Activated CD4-positive, alpha-beta T cell treated with anti-CD3 and anti-CD28 coated beads, Interleukin-2, amount 10 ng/mL, durations not matched to agents 24 days and 14 days (primary cell): ENCODE measurements around the gene OVOL1. TPM values are rescaled to one million over a fixed set of nuclear protein-coding genes. Genes with fewer than 3 reads are reported as not detected.

Experiments
- DNase-seq: peaks from one replicate; pipeline ENCODE4 v3.0.0; 2022
- H3K27ac Mint-ChIP-seq: one replicate; pipeline ENCODE4 v1.8.0; 2022; ENCODE audit warnings: mild to moderate bottlenecking, mixed read lengths
- H3K27me3 Mint-ChIP-seq: one replicate; pipeline ENCODE4 v1.8.0; 2022; ENCODE audit warnings: mixed read lengths
- H3K36me3 Mint-ChIP-seq: one replicate; pipeline ENCODE4 v1.8.0; 2022; ENCODE audit warnings: low read depth, mild to moderate bottlenecking, mixed read lengths
- H3K4me1 Mint-ChIP-seq: one replicate; pipeline ENCODE4 v1.8.0; 2021; ENCODE audit warnings: mixed read lengths
- H3K4me3 Mint-ChIP-seq: one replicate; pipeline ENCODE4 v1.8.0; 2022; ENCODE audit warnings: mild to moderate bottlenecking, moderate library complexity, mixed read lengths
- H3K9me3 Mint-ChIP-seq: one replicate; pipeline ENCODE4 v1.8.0; 2021; ENCODE audit warnings: mixed read lengths
- intact Hi-C: fragments of 100-400 bp; cut with micrococcal nuclease; formaldehyde crosslinking; loops from one replicate; pipeline ENCODE4 v1.15.1; 2023
- total RNA-seq: library from RNA; stranded (reverse); gene quantifications from 2 replicates; pipeline ENCODE4 v1.2.3, GENCODE V29; 2022

Gene OVOL1
- total RNA-seq, 1 donor from 2014 or later: not detected

GRCh38 chr11:65803797-65804492, 17.1 kb downstream of the OVOL1 start:
- H3K9me3 Mint-ChIP-seq: no peaks in the 10 kb centered on the region
- intact Hi-C loops: loop anchor here (10.0 kb wide), 1 partner anchor 1061 kb away; no protein-coding TSS in a partner anchor
- H3K27me3 Mint-ChIP-seq: peaks cover 31% of the 10 kb centered on the region
- peaks cover under 1% of the 10 kb centered on the region for H3K4me1 Mint-ChIP-seq
- H3K4me3 Mint-ChIP-seq: no peak overlapping the region
- no peaks in the 10 kb centered on the region for H3K36me3 Mint-ChIP-seq
- H3K27ac Mint-ChIP-seq: no peak overlapping the region
- DNase-seq: no peak

GRCh38 chr11:65806979-65807378, 20.1 kb downstream of the OVOL1 start:
- Mint-ChIP-seq H3K36me3 (no peaks in the 10 kb centered on the region), H3K27ac (no peak overlapping the region), H3K9me3 (no peaks in the 10 kb centered on the region), H3K4me3 (no peak overlapping the region), H3K4me1 (peaks cover 3% of the 10 kb centered on the region), H3K27me3 (peaks cover 32% of the 10 kb centered on the region)
- DNase-seq: no peak
- intact Hi-C loops: loop anchor here (10.0 kb wide), 1 partner anchor 1058 kb away; no protein-coding TSS in a partner anchor

GRCh38 chr11:65808744-65809341, 22.0 kb downstream of the OVOL1 start:
- Mint-ChIP-seq H3K27ac (peak overlapping the region; percentile 6), H3K27me3 (peaks cover 23% of the 10 kb centered on the region), H3K36me3 (no peaks in the 10 kb centered on the region), H3K9me3 (no peaks in the 10 kb centered on the region), H3K4me3 (no peak overlapping the region), H3K4me1 (peaks cover 3% of the 10 kb centered on the region)
- intact Hi-C loops: loop anchor here (10.0 kb wide), 1 partner anchor 1056 kb away; no protein-coding TSS in a partner anchor
- DNase-seq: no peak

GRCh38 chr11:65809496-65809895, 22.6 kb downstream of the OVOL1 start:
- no peaks in the 10 kb centered on the region for H3K36me3 Mint-ChIP-seq

GRCh38 chr11:65810046-65810868, 23.4 kb downstream of the OVOL1 start:
- no peak overlapping the region for H3K27ac Mint-ChIP-seq
- H3K4me1 Mint-ChIP-seq: peaks cover 3% of the 10 kb centered on the region
- no peaks in the 10 kb centered on the region for H3K9me3 Mint-ChIP-seq
- intact Hi-C loops: no loop called here
- H3K36me3 Mint-ChIP-seq: no peaks in the 10 kb centered on the region
- no peak overlapping the region for H3K4me3 Mint-ChIP-seq
- no peak for DNase-seq
- peaks cover 15% of the 10 kb centered on the region for H3K27me3 Mint-ChIP-seq

More at GRCh38 chr11:65809496-65809895, 22.6 kb downstream of the OVOL1 start:
- peaks cover 3% of the 10 kb centered on the region for H3K4me1 Mint-ChIP-seq
- intact Hi-C loops: loop anchor here (10.0 kb wide), 1 partner anchor 1055 kb away; no protein-coding TSS in a partner anchor
- DNase-seq: no peak
- no peak overlapping the region for H3K4me3 Mint-ChIP-seq
- no peaks in the 10 kb centered on the region for H3K9me3 Mint-ChIP-seq
- H3K27ac Mint-ChIP-seq: no peak overlapping the region
- H3K27me3 Mint-ChIP-seq: peaks cover 17% of the 10 kb centered on the region

GRCh38 chr11:65811764-65812475, 25.1 kb downstream of the OVOL1 start:
- intact Hi-C loops: no loop called here
- no peaks in the 10 kb centered on the region for H3K36me3 Mint-ChIP-seq
- H3K27me3 Mint-ChIP-seq: peaks cover 15% of the 10 kb centered on the region
- DNase-seq: no peak
- H3K4me1 Mint-ChIP-seq: peaks cover 10% of the 10 kb centered on the region
- no peak overlapping the region for H3K4me3 Mint-ChIP-seq
- H3K9me3 Mint-ChIP-seq: no peaks in the 10 kb centered on the region
- H3K27ac Mint-ChIP-seq: peak overlapping the region; percentile 20

- Mint-ChIP-seq H3K4me1 (peaks cover 21% of the 10 kb centered on the region), H3K27me3 (peaks cover 7% of the 10 kb centered on the region), H3K9me3 (no peaks in the 10 kb centered on the region), H3K4me3 (no peak overlapping the region), H3K27ac (no peak overlapping the region), H3K36me3 (no peaks in the 10 kb centered on the region)
- intact Hi-C loops: no loop called here
- no peak for DNase-seq
These were observed 27.5 kb downstream of the OVOL1 start for GRCh38 chr11:65814131-65814985.

GRCh38 chr11:65814986-65815565, 28.2 kb downstream of the OVOL1 start:
- H3K27ac Mint-ChIP-seq: no peak overlapping the region
- H3K9me3 Mint-ChIP-seq: no peaks in the 10 kb centered on the region
- no peaks in the 10 kb centered on the region for H3K36me3 Mint-ChIP-seq
- H3K4me3 Mint-ChIP-seq: no peak overlapping the region
- intact Hi-C loops: no loop called here
- H3K27me3 Mint-ChIP-seq: peaks cover 7% of the 10 kb centered on the region
- peaks cover 21% of the 10 kb centered on the region for H3K4me1 Mint-ChIP-seq
- DNase-seq: no peak

- intact Hi-C loops: no loop called here
- peaks cover 2% of the 10 kb centered on the region for H3K27me3 Mint-ChIP-seq
- H3K4me3 Mint-ChIP-seq: peak overlapping the region; percentile 83
- DNase-seq: no peak
- no peaks in the 10 kb centered on the region for H3K36me3 Mint-ChIP-seq
- peaks cover 17% of the 10 kb centered on the region for H3K4me1 Mint-ChIP-seq
- no peak overlapping the region for H3K27ac Mint-ChIP-seq
- H3K9me3 Mint-ChIP-seq: no peaks in the 10 kb centered on the region
These were observed 29.8 kb downstream of the OVOL1 start for GRCh38 chr11:65816696-65817095.

GRCh38 chr11:65817312-65817834, 30.5 kb downstream of the OVOL1 start:
- Mint-ChIP-seq H3K27ac (peak overlapping the region; percentile 87), H3K27me3 (peaks cover 2% of the 10 kb centered on the region), H3K4me3 (peak overlapping the region; percentile 83), H3K36me3 (no peaks in the 10 kb centered on the region), H3K9me3 (no peaks in the 10 kb centered on the region), H3K4me1 (peaks cover 17% of the 10 kb centered on the region)
- intact Hi-C loops: no loop called here
- DNase-seq: no peak

GRCh38 chr11:65817835-65818680, 31.2 kb downstream of the OVOL1 start:
- peak; percentile 98 for DNase-seq
- Mint-ChIP-seq H3K27me3 (peaks cover 2% of the 10 kb centered on the region), H3K4me1 (peaks cover 17% of the 10 kb centered on the region), H3K36me3 (no peaks in the 10 kb centered on the region), H3K9me3 (no peaks in the 10 kb centered on the region), H3K27ac (peak overlapping the region; percentile 87), H3K4me3 (peak overlapping the region; percentile 83)
- intact Hi-C loops: loop anchor here (1.0 kb wide), 4 partner anchors 38 to 244 kb away; partner anchors contain the start of gene AP5B1
